ENCODE data around the gene TP53BP1. TPM values are rescaled to one million over a fixed set of nuclear protein-coding genes. Genes with fewer than 3 reads are reported as not detected.

Gene TP53BP1
- total and polyA plus RNA-seq, 2 of the 13 experiments (the other 11 are each of a cell fraction or from before 2014, with no cell fraction given) = 17.1 to 17.4 TPM

DNA sequence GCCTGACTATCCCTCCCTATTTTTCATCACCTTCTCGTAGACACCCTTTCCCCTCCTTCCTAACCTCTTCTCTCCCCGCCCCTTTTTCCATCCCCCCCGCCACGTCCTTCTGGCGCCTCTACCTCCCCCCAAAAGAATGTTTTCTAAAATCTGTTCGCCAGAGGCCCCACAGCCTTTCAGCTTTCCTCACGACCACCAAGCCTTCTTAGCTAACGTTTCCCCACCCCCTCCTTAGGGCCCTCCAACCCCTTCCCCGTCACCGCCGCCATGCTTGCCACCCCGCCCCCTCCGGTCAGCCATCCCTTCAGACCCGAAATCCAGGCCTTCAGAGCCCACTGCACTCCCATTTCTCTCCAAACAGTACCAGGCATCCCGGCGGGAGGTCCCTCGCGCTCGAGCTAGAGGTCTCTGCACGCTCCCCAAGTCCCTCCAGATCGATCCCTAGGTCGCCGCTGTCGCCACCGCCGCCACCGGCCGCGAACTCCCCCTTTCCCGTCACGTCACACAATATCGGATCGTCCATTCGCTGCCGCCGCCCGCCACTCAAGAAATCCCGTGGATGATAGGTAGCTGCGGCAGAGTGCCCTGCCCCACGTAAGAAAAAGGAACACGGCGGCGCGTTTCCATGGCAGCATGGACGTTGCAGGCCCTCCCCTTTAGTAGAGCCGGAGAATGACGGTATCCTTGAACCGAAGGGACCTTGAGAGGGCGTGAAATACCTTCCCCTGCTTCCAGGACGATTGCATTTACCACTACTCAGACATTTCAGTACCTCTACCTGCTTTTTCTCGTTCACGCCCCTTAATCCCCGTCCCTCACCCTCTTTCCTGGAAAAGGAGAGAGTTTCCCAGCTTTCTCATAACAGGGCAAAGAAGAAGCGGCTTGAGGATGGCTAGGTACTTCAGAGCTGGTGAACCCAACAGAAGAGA, at the start of gene TP53BP1 (continued):
- TF ChIP-seq ZBTB21 (CRISPR knock-in tag; IDR thresholded peaks at IDR 0.05) (peak; percentile 30; the same call in 1 of the 2 replicates), CAMTA2 (CRISPR knock-in tag; IDR thresholded peaks at IDR 0.05; ENCODE audit: borderline replicate concordance) (0 out of 2 replicates have a peak, but pooled peaks have one; percentile 46), LRRFIP1 (CRISPR knock-in tag; conservative IDR thresholded peaks at IDR 0.05) (no peak), NONO (IDR thresholded peaks at IDR 0.05) (no peak), NONO (CRISPR knock-in tag; conservative IDR thresholded peaks at IDR 0.05) (0 out of 2 replicates have a peak, but pooled peaks have one; percentile 41), ZEB1 (IDR thresholded peaks at IDR 0.05; ENCODE audit: insufficient replicate concordance, low read depth) (no peak), YEATS2 (CRISPR knock-in tag; IDR thresholded peaks at IDR 0.05; ENCODE audit: borderline replicate concordance) (peak; percentile 48; the same call in 1 of the 2 replicates), U2AF2 (IDR thresholded peaks at IDR 0.05; ENCODE audit: low read depth, low read length) (no peak), NR1H2 (CRISPR knock-in tag; IDR thresholded peaks at IDR 0.05; ENCODE audit: borderline replicate concordance, low read depth) (no peak), ZNF614 (CRISPR knock-in tag; IDR thresholded peaks at IDR 0.05; ENCODE audit: borderline replicate concordance) (no peak; the same call in 1 of the 2 replicates), ZBED4 (CRISPR knock-in tag; IDR thresholded peaks at IDR 0.05; ENCODE audit: borderline replicate concordance) (no peak), ATAD3A (CRISPR knock-in tag; IDR thresholded peaks at IDR 0.05) (no peak), STAT5B (CRISPR knock-in tag; IDR thresholded peaks at IDR 0.05) (no peak)
- TF ChIP-seq, protein P1, sequence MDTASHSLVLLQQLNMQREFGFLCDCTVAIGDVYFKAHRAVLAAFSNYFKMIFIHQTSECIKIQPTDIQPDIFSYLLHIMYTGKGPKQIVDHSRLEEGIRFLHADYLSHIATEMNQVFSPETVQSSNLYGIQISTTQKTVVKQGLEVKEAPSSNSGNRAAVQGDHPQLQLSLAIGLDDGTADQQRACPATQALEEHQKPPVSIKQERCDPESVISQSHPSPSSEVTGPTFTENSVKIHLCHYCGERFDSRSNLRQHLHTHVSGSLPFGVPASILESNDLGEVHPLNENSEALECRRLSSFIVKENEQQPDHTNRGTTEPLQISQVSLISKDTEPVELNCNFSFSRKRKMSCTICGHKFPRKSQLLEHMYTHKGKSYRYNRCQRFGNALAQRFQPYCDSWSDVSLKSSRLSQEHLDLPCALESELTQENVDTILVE (CRISPR knock-in tag; IDR thresholded peaks at IDR 0.05) = no peak
- TF ChIP-seq, protein P2, sequence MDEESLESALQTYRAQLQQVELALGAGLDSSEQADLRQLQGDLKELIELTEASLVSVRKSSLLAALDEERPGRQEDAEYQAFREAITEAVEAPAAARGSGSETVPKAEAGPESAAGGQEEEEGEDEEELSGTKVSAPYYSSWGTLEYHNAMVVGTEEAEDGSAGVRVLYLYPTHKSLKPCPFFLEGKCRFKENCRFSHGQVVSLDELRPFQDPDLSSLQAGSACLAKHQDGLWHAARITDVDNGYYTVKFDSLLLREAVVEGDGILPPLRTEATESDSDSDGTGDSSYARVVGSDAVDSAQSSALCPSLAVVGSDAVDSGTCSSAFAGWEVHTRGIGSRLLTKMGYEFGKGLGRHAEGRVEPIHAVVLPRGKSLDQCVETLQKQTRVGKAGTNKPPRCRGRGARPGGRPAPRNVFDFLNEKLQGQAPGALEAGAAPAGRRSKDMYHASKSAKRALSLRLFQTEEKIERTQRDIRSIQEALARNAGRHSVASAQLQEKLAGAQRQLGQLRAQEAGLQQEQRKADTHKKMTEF (CRISPR knock-in tag; IDR thresholded peaks at IDR 0.05) = no peak; the same call in 1 of the 2 replicates
- TF ChIP-seq, protein P3, sequence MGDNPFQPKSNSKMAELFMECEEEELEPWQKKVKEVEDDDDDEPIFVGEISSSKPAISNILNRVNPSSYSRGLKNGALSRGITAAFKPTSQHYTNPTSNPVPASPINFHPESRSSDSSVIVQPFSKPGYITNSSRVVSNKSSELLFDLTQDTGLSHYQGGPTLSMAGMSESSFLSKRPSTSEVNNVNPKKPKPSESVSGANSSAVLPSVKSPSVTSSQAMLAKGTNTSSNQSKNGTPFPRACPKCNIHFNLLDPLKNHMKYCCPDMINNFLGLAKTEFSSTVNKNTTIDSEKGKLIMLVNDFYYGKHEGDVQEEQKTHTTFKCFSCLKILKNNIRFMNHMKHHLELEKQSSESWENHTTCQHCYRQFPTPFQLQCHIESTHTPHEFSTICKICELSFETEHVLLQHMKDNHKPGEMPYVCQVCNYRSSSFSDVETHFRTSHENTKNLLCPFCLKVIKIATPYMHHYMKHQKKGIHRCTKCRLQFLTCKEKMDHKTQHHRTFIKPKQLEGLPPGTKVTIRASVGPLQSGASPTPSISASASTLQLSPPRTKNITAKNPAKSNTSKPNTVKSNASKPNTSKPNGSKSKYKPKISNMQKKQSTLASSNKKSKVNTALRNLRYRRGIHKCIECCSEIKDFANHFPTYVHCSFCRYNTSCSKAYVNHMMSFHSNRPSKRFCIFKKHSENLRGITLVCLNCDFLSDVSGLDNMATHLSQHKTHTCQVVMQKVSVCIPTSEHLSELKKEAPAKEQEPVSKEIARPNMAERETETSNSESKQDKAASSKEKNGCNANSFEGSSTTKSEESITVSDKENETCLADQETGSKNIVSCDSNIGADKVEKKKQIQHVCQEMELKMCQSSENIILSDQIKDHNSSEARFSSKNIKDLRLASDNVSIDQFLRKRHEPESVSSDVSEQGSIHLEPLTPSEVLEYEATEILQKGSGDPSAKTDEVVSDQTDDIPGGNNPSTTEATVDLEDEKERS (CRISPR knock-in tag; IDR thresholded peaks at IDR 0.05) = no peak

Measured in HepG2 (cell line).